MG63 (cell line): ENCODE results near the gene PLXNA2. TPM values are rescaled to one million over a fixed set of nuclear protein-coding genes. Genes with fewer than 3 reads are reported as not detected.

Experiments used
- DNase-seq: peaks from one replicate; pipeline ENCODE4 v3.0.0-alpha.2; 2020
- H3K27me3 ChIP-seq: fragments of 250-450 bp; sonication (Bioruptor Pico); 2 replicates; pipeline ENCODE4 v1.5.1; 2020; ENCODE audit warnings: mild to moderate bottlenecking, moderate library complexity
- H3K36me3 ChIP-seq: fragments of 250-450 bp; sonication (Bioruptor Pico); 2 replicates; pipeline ENCODE4 v1.5.1; 2020; ENCODE audit warnings: mild to moderate bottlenecking, moderate library complexity
- H3K4me3 ChIP-seq: fragments of 250-450 bp; sonication (Bioruptor Pico); 2 replicates; pipeline ENCODE4 v1.5.1; 2020; ENCODE audit warnings: mild to moderate bottlenecking, moderate library complexity
- H3K9me3 ChIP-seq: fragments of 250-450 bp; sonication (Bioruptor Pico); 2 replicates; pipeline ENCODE4 v1.5.1; 2020; ENCODE audit warnings: mild to moderate bottlenecking, moderate library complexity
- total RNA-seq: library from RNA; depleted of rRNA; stranded (reverse); fragments of >200 nt; shearing (Covaris generic); gene quantifications from 2 replicates; pipeline ENCODE4 v1.2.3, GENCODE V29; 2014; ENCODE audit warnings: low replicate concordance

PLXNA2 gene
- total RNA-seq, 1 experiment from 2014 or later, result 0.56 TPM

- H3K9me3 ChIP-seq, result no peaks in the 10 kb centered on the region
- H3K27me3 ChIP-seq, result no peaks in the 10 kb centered on the region
- no peak overlapping the region for H3K4me3 ChIP-seq
- H3K36me3 ChIP-seq, result no peaks in the 10 kb centered on the region
- DNase-seq, result no peak
Observed at GRCh38 chr1:208205216-208206013, 38.8 kb downstream of the PLXNA2 start.

GRCh38 chr1:208204779-208205178 lies 39.4 kb downstream of the PLXNA2 start:
- H3K9me3 ChIP-seq, result no peaks in the 10 kb centered on the region
- no peak for DNase-seq
- no peaks in the 10 kb centered on the region for H3K27me3 ChIP-seq
- no peaks in the 10 kb centered on the region for H3K36me3 ChIP-seq
- H3K4me3 ChIP-seq, result no peak overlapping the region

GRCh38 chr1:208203848-208204609 lies 40.2 kb downstream of the PLXNA2 start:
- H3K27me3 ChIP-seq, result no peaks in the 10 kb centered on the region
- DNase-seq, result peak; percentile 63
- H3K4me3 ChIP-seq, result no peak overlapping the region
- H3K9me3 ChIP-seq, result no peaks in the 10 kb centered on the region
- H3K36me3 ChIP-seq, result no peaks in the 10 kb centered on the region

- Histone ChIP-seq H3K4me3 (no peak overlapping the region), H3K27me3 (no peaks in the 10 kb centered on the region), H3K9me3 (no peaks in the 10 kb centered on the region), H3K36me3 (no peaks in the 10 kb centered on the region)
- peak; percentile 95 for DNase-seq
Observed at GRCh38 chr1:208203127-208203847, 40.9 kb downstream of the PLXNA2 start.

- no peak for DNase-seq
- Histone ChIP-seq H3K9me3 (no peaks in the 10 kb centered on the region), H3K36me3 (no peaks in the 10 kb centered on the region), H3K4me3 (no peak overlapping the region), H3K27me3 (no peaks in the 10 kb centered on the region)
Observed at GRCh38 chr1:208202333-208202995, 41.7 kb downstream of the PLXNA2 start.

- no peaks in the 10 kb centered on the region for H3K9me3 ChIP-seq
- no peaks in the 10 kb centered on the region for H3K36me3 ChIP-seq
- H3K27me3 ChIP-seq, result no peaks in the 10 kb centered on the region
- DNase-seq, result peak; percentile 91
- no peak overlapping the region for H3K4me3 ChIP-seq
Observed at GRCh38 chr1:208201229-208201628, 43.0 kb downstream of the PLXNA2 start.

GRCh38 chr1:208200116-208200515 lies 44.1 kb downstream of the PLXNA2 start:
- Histone ChIP-seq H3K27me3 (no peaks in the 10 kb centered on the region), H3K36me3 (no peaks in the 10 kb centered on the region), H3K9me3 (no peaks in the 10 kb centered on the region), H3K4me3 (no peak overlapping the region)
- DNase-seq, result no peak

- no peak overlapping the region for H3K4me3 ChIP-seq
- no peaks in the 10 kb centered on the region; the same call in 1 of the 2 replicates for H3K27me3 ChIP-seq
- no peaks in the 10 kb centered on the region for H3K36me3 ChIP-seq
- no peak for DNase-seq
- no peaks in the 10 kb centered on the region for H3K9me3 ChIP-seq
Observed at GRCh38 chr1:208198236-208198635, 45.9 kb downstream of the PLXNA2 start.

GRCh38 chr1:208194944-208195343 lies 49.2 kb downstream of the PLXNA2 start:
- H3K4me3 ChIP-seq, result no peak overlapping the region
- DNase-seq, result no peak
- H3K27me3 ChIP-seq, result peaks cover 2% of the 10 kb centered on the region; the same call in 1 of the 2 replicates
- no peaks in the 10 kb centered on the region for H3K9me3 ChIP-seq
- no peaks in the 10 kb centered on the region for H3K36me3 ChIP-seq

GRCh38 chr1:208192995-208193394 lies 51.2 kb downstream of the PLXNA2 start:
- no peak for DNase-seq
- no peaks in the 10 kb centered on the region for H3K36me3 ChIP-seq
- H3K9me3 ChIP-seq, result no peaks in the 10 kb centered on the region

GRCh38 chr1:208190784-208191183 lies 53.4 kb downstream of the PLXNA2 start:
- H3K4me3 ChIP-seq, result no peak overlapping the region
- H3K36me3 ChIP-seq, result no peaks in the 10 kb centered on the region
- no peak for DNase-seq
- H3K27me3 ChIP-seq, result peaks cover 3% of the 10 kb centered on the region; the same call in 1 of the 2 replicates
- no peaks in the 10 kb centered on the region for H3K9me3 ChIP-seq

More at GRCh38 chr1:208192995-208193394, 51.2 kb downstream of the PLXNA2 start:
- Histone ChIP-seq H3K4me3 (no peak overlapping the region), H3K27me3 (peaks cover 3% of the 10 kb centered on the region; the same call in 1 of the 2 replicates)

GRCh38 chr1:208189716-208190115 lies 54.5 kb downstream of the PLXNA2 start:
- no peak overlapping the region for H3K4me3 ChIP-seq
- no peak for DNase-seq
- H3K27me3 ChIP-seq, result peaks cover 3% of the 10 kb centered on the region; the same call in 1 of the 2 replicates
- no peaks in the 10 kb centered on the region for H3K9me3 ChIP-seq
- H3K36me3 ChIP-seq, result no peaks in the 10 kb centered on the region

- Histone ChIP-seq H3K9me3 (no peaks in the 10 kb centered on the region), H3K27me3 (0 out of 2 replicates have a peak, but pooled peaks cover 3% of the 10 kb centered on the region), H3K36me3 (no peaks in the 10 kb centered on the region), H3K4me3 (no peak overlapping the region)
- no peak for DNase-seq
Observed at GRCh38 chr1:208189183-208189582, 55.0 kb downstream of the PLXNA2 start.

GRCh38 chr1:208188607-208189006 lies 55.6 kb downstream of the PLXNA2 start:
- DNase-seq, result no peak
- 0 out of 2 replicates have a peak, but pooled peaks cover 3% of the 10 kb centered on the region for H3K27me3 ChIP-seq
- no peaks in the 10 kb centered on the region for H3K36me3 ChIP-seq
- no peaks in the 10 kb centered on the region for H3K9me3 ChIP-seq
- no peak overlapping the region for H3K4me3 ChIP-seq

- H3K36me3 ChIP-seq, result no peaks in the 10 kb centered on the region
- H3K4me3 ChIP-seq, result no peak overlapping the region
- 0 out of 2 replicates have a peak, but pooled peaks cover 3% of the 10 kb centered on the region for H3K27me3 ChIP-seq
- H3K9me3 ChIP-seq, result no peaks in the 10 kb centered on the region
- DNase-seq, result no peak
Observed at GRCh38 chr1:208187499-208188041, 56.6 kb downstream of the PLXNA2 start.

GRCh38 chr1:208185801-208186231 lies 58.4 kb downstream of the PLXNA2 start:
- no peak overlapping the region for H3K4me3 ChIP-seq
- no peaks in the 10 kb centered on the region for H3K36me3 ChIP-seq
- H3K9me3 ChIP-seq, result no peaks in the 10 kb centered on the region
- H3K27me3 ChIP-seq, result 0 out of 2 replicates have a peak, but pooled peaks cover 3% of the 10 kb centered on the region
- no peak for DNase-seq
